Spleen (tissue), 11 donors: ENCODE measurements around the gene SLC6A2. TPM values are rescaled to one million over a fixed set of nuclear protein-coding genes. Genes with fewer than 3 reads are reported as not detected.

ENCODE experiments used
- DNase-seq: peaks from one replicate; pipeline ENCODE4 v3.0.0-alpha.2; 2020
- H3K27ac ChIP-seq, 8 donors: fragments of 200-600 bp; sonication (generic) in 7 of 8; 1 replicate in 4 of 8; 2 replicates in 4 of 8; pipeline versions ENCODE4 v1.5.0 to v1.8.0; 2016 to 2021; ENCODE audit warnings: inconsistent platforms in 4 of 8, mild to moderate bottlenecking in 4 of 8, moderate library complexity in 1 of 8
- H3K27me3 ChIP-seq, 7 donors: fragments of 200-600 bp; sonication (generic) in 6 of 7; replicated peaks in 1 of 7; 1 replicate in 4 of 7; 2 replicates in 3 of 7; pipeline versions ENCODE4 v1.5.0 to v1.8.0; 2016 to 2021; ENCODE audit warnings: inconsistent platforms in 3 of 7, mild to moderate bottlenecking in 1 of 7
- H3K36me3 ChIP-seq, 6 donors: fragments of 200-600 bp; sonication (generic) in 5 of 6; 1 replicate in 4 of 6; 2 replicates in 2 of 6; pipeline versions ENCODE4 v1.5.0 to v1.8.0; 2016 to 2021; ENCODE audit warnings: inconsistent platforms in 2 of 6
- H3K4me1 ChIP-seq, 6 donors: fragments of 200-600 bp; sonication (generic) in 5 of 6; 1 replicate in 3 of 6; 2 replicates in 3 of 6; pipeline versions ENCODE4 v1.5.0 to v1.8.0; 2016 to 2021; ENCODE audit warnings: inconsistent platforms in 3 of 6
- H3K4me3 ChIP-seq, 8 donors: fragments of 200-600 bp; sonication (generic) in 7 of 8; 1 replicate in 4 of 8; 2 replicates in 4 of 8; pipeline versions ENCODE4 v1.5.0 to v1.8.0; 2016 to 2021; ENCODE audit warnings: inconsistent platforms in 4 of 8, mild to moderate bottlenecking in 4 of 8, moderate library complexity in 2 of 8
- H3K9me3 ChIP-seq, 8 donors: fragments of 200-600 bp; sonication (generic) in 7 of 8; 1 replicate in 4 of 8; 2 replicates in 4 of 8; pipeline versions ENCODE4 v1.5.0 to v1.8.0; 2016 to 2021; ENCODE audit warnings: inconsistent platforms in 4 of 8
- CTCF ChIP-seq, 11 experiments: fragments of 200-600 bp in 7 of 11; fragments of 450-650 bp in 4 of 11; sonication (generic) in 4 of 11; IDR thresholded peaks in 8 of 11; conservative IDR thresholded peaks in 3 of 11; 1 replicate in 7 of 11; 2 replicates in 4 of 11; pipeline versions ENCODE4 v1.4.0 to v1.8.0; 2016 to 2021; ENCODE audit warnings: antibody characterized with exemption in 11 of 11, inconsistent platforms in 4 of 11, mild to moderate bottlenecking in 1 of 11
- POLR2A ChIP-seq, 3 donors: fragments of 450-650 bp; IDR thresholded peaks; one replicate each; pipeline ENCODE4 v1.5.1; 2017; ENCODE audit warnings: antibody characterized with exemption in 3 of 3, mild to moderate bottlenecking in 1 of 3
- POLR2AphosphoS5 ChIP-seq, 3 donors: sonication (generic); formaldehyde crosslinking; IDR thresholded peaks; one replicate each; pipeline ENCODE4 v1.5.1; 2017; ENCODE audit warnings: antibody characterized with exemption in 3 of 3
- WGBS, 5 donors: extraction: QIAGEN DNeasy Blood & Tissue Kit in 3 of 5; methylation state at CpG; one replicate each; pipeline versions ENCODE4 v1.1.5 to v1.1.7; 2013 to 2018; 5-methylcytosine and 5-hydroxymethylcytosine counted together
- intact Hi-C: fragments of 100-400 bp; cut with DNase I; formaldehyde crosslinking; loops from one replicate; pipeline ENCODE4 v1.15.0; 2023; ENCODE audit warnings: low total_unique reads
- polyA plus RNA-seq, 3 donors: library from polyadenylated mRNA; stranded (reverse); fragments of 200-250 nt; gene quantifications; one replicate each; pipeline ENCODE4 v1.2.1, GENCODE V29; 2013
- total RNA-seq, 7 donors: library from RNA; depleted of rRNA in 3 of 7; stranded (reverse); fragments of >200 nt in 3 of 7; fragmentation: NEBNext Ultra II Directional in 4 of 7; extraction: Animal tissue kit (Norgen Biotek cat#: 25700) in 4 of 7; gene quantifications; one replicate each; pipeline versions ENCODE4 v1.1.0 to v1.2.1, GENCODE V29; 2016 to 2021
- donor health status: healthy with polysubstance abuse.
- donor health status: DM: no; HTN: no; CAD: no; lungs with moderate emphysema.
- donor health status: DM: no; HTN: no; CAD: no.
- donor health status: Bipolar disorder and iron deficiency.
- donor health status: healthy.
- donor health status: DM: no; HTN: no; CAD: no.
- donor health status: DM: yes; HTN: yes; CAD: no.

SLC6A2 gene
- total and polyA plus RNA-seq, 10 donors: not detected

GRCh38 chr16:55632259-55632658, 23.5 kb upstream of the SLC6A2 start:
- H3K36me3 ChIP-seq: no peaks in the 10 kb centered on the region
- no peak for TF ChIP-seq POLR2A (IDR thresholded peaks at IDR 0.05)
- TF ChIP-seq POLR2AphosphoS5 (IDR thresholded peaks at IDR 0.05): no peak
- TF ChIP-seq CTCF (IDR thresholded peaks at IDR 0.05 in 8 of 11, conservative IDR thresholded peaks at IDR 0.05 in 3 of 11): no peak
- peaks cover 0 to 11% (median 0%) of the 10 kb centered on the region in 7 donors for H3K27me3 ChIP-seq
- no peaks in the 10 kb centered on the region for H3K4me1 ChIP-seq
- no peak for DNase-seq
- H3K4me3 ChIP-seq: no peak overlapping the region
- intact Hi-C loops: no loop called here
- peaks cover 0 to 10% (median 0%) of the 10 kb centered on the region in 8 donors for H3K9me3 ChIP-seq
- no peak overlapping the region for H3K27ac ChIP-seq

GRCh38 chr16:55634193-55634592, 21.6 kb upstream of the SLC6A2 start:
- no peak overlapping the region for H3K4me3 ChIP-seq
- no peak for DNase-seq
- H3K9me3 ChIP-seq: peaks cover 0 to 10% (median 0%) of the 10 kb centered on the region in 8 donors
- H3K27ac ChIP-seq: no peak overlapping the region
- intact Hi-C loops: no loop called here
- peaks cover 0 to 24% (median 0%) of the 10 kb centered on the region in 7 donors for H3K27me3 ChIP-seq
- H3K4me1 ChIP-seq: no peaks in the 10 kb centered on the region
- H3K36me3 ChIP-seq: no peaks in the 10 kb centered on the region
- TF ChIP-seq CTCF (IDR thresholded peaks at IDR 0.05 in 8 of 11, conservative IDR thresholded peaks at IDR 0.05 in 3 of 11) (no peak), POLR2AphosphoS5 (IDR thresholded peaks at IDR 0.05) (no peak), POLR2A (IDR thresholded peaks at IDR 0.05) (no peak)

GRCh38 chr16:55638256-55638655, 17.5 kb upstream of the SLC6A2 start:
- no peak for DNase-seq
- TF ChIP-seq POLR2A (IDR thresholded peaks at IDR 0.05) (no peak), POLR2AphosphoS5 (IDR thresholded peaks at IDR 0.05) (no peak), CTCF (IDR thresholded peaks at IDR 0.05 in 8 of 11, conservative IDR thresholded peaks at IDR 0.05 in 3 of 11) (no peak)
- H3K9me3 ChIP-seq: no peaks in the 10 kb centered on the region
- no peaks in the 10 kb centered on the region for H3K4me1 ChIP-seq
- intact Hi-C loops: no loop called here
- peaks cover 0 to 20% (median 0%) of the 10 kb centered on the region in 7 donors for H3K27me3 ChIP-seq
- no peaks in the 10 kb centered on the region for H3K36me3 ChIP-seq
- WGBS, 5 donors: 84 to 90% (median 88%) methylated on average over 5 of the region's 5 CpGs
- H3K27ac ChIP-seq: no peak overlapping the region
- H3K4me3 ChIP-seq: no peak overlapping the region

GRCh38 chr16:55640701-55641327, 15.0 kb upstream of the SLC6A2 start:
- TF ChIP-seq CTCF (IDR thresholded peaks at IDR 0.05 in 8 of 11, conservative IDR thresholded peaks at IDR 0.05 in 3 of 11) (no peak), POLR2AphosphoS5 (IDR thresholded peaks at IDR 0.05) (no peak)
- DNase-seq: no peak
- no peak overlapping the region for H3K4me3 ChIP-seq
- H3K27ac ChIP-seq: no peak overlapping the region
- H3K9me3 ChIP-seq: no peaks in the 10 kb centered on the region
- WGBS, 5 donors: 79 to 92% (median 86%) methylated on average over 9 of the region's 9 CpGs
- intact Hi-C loops: no loop called here
- no peaks in the 10 kb centered on the region for H3K4me1 ChIP-seq
- H3K36me3 ChIP-seq: no peaks in the 10 kb centered on the region
- peaks cover 0 to 20% (median 0%) of the 10 kb centered on the region in 7 donors for H3K27me3 ChIP-seq
